H1 (cell line): Measurements from ENCODE around the gene BSN. TPM values are rescaled to one million over a fixed set of nuclear protein-coding genes. Genes with fewer than 3 reads are reported as not detected.

Experiments used
- EP300 ChIP-seq, 2 experiments: IDR thresholded peaks; 1 replicate in 1 of 2; 2 replicates in 1 of 2; pipeline ENCODE4 v1.6.1; 2011 to 2012; ENCODE audit warnings: low read depth in 2 of 2, low read length in 2 of 2, mild to moderate bottlenecking in 2 of 2, borderline replicate concordance in 1 of 2, inconsistent platforms in 1 of 2, moderate library complexity in 1 of 2
- KDM5A ChIP-seq: fragments of 200-600 bp; IDR thresholded peaks from 2 replicates; pipeline ENCODE4 v1.7.1; 2012; ENCODE audit warnings: mild to moderate bottlenecking, low read length, inconsistent platforms, mixed read lengths
- POLR2A ChIP-seq, 2 experiments: IDR thresholded peaks; 1 replicate in 1 of 2; 2 replicates in 1 of 2; pipeline ENCODE4 v1.6.1; 2011; ENCODE audit warnings: low read depth in 2 of 2, low read length in 2 of 2, mild to moderate bottlenecking in 2 of 2; ENCODE audit errors: control extremely low read depth in 1 of 2
- RAD21 ChIP-seq, 2 experiments: IDR thresholded peaks in 1 of 2; conservative IDR thresholded peaks in 1 of 2; 2 replicates each; pipeline ENCODE4 v1.6.1; 2011; ENCODE audit warnings: low read depth in 2 of 2, low read length in 2 of 2, improper control_type of control experiment in 1 of 2, inconsistent platforms in 1 of 2, mild to moderate bottlenecking in 1 of 2, moderate library complexity in 1 of 2
- RFX5 ChIP-seq: IDR thresholded peaks from 2 replicates; pipeline ENCODE4 v1.6.1; 2011; ENCODE audit warnings: low read depth, low read length, improper control_type of control experiment, borderline replicate concordance
- polyA plus RNA-seq, 7 experiments: library from polyadenylated mRNA; depleted of rRNA in 3 of 7; stranded (reverse) in 5 of 7; unstranded in 2 of 7; fragments of >200 nt in 5 of 7; fragments of 200-250 nt in 2 of 7; gene quantifications; 1 replicate in 5 of 7; 2 replicates in 1 of 7; 4 replicates in 1 of 7; pipeline versions ENCODE4 v1.2.1 to v1.2.3, GENCODE V29; 2011 to 2013; ENCODE audit warnings: missing spikeins in 2 of 7, mixed read lengths in 2 of 7
- total RNA-seq: library from RNA; stranded (reverse); fragmentation: NEBNext Ultra II Directional; extraction: Animal tissue kit (Norgen Biotek cat#: 25700); gene quantifications from 2 replicates; pipeline ENCODE4 v1.2.1, GENCODE V29; 2021
- TF ChIP-seq, protein P1 (sequence below): fragments of 300-600 bp; sonication (generic); IDR thresholded peaks from 2 replicates; pipeline ENCODE4 v1.7.1; 2012; ENCODE audit warnings: low read length, moderate library complexity, mild to moderate bottlenecking, inconsistent platforms; ENCODE audit not compliant: insufficient replicate concordance
- TF ChIP-seq, protein P2 (sequence below): IDR thresholded peaks from 2 replicates; pipeline ENCODE4 v1.6.1; 2012; ENCODE audit warnings: inconsistent platforms

Gene BSN
- total and polyA plus RNA-seq, 2 of the 8 experiments (the other 6 are each of a cell fraction or from before 2014, with no cell fraction given): 0.60 to 3.0 TPM

DNA sequence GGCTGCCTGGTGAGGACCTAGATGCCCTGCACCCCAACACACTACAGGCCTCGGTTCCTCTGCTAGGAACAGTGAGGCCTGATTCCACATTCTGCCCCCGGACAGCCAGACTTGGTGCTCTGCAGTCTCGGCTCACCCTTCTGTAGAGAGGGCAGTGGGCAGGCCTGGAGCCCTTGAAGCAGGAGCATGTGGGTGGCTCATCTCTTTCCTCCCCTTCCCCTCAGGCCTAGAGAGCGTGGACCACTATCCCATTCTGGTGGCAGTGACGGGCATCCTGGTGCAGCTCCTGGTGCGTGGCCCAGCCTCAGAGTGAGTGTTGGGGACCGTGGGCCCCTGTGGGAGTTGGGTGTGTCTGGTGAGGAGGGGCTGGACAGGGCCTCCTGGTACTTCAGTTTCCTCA lies 161.9 kb downstream of the BSN start (continued):
- TF ChIP-seq, protein P1, sequence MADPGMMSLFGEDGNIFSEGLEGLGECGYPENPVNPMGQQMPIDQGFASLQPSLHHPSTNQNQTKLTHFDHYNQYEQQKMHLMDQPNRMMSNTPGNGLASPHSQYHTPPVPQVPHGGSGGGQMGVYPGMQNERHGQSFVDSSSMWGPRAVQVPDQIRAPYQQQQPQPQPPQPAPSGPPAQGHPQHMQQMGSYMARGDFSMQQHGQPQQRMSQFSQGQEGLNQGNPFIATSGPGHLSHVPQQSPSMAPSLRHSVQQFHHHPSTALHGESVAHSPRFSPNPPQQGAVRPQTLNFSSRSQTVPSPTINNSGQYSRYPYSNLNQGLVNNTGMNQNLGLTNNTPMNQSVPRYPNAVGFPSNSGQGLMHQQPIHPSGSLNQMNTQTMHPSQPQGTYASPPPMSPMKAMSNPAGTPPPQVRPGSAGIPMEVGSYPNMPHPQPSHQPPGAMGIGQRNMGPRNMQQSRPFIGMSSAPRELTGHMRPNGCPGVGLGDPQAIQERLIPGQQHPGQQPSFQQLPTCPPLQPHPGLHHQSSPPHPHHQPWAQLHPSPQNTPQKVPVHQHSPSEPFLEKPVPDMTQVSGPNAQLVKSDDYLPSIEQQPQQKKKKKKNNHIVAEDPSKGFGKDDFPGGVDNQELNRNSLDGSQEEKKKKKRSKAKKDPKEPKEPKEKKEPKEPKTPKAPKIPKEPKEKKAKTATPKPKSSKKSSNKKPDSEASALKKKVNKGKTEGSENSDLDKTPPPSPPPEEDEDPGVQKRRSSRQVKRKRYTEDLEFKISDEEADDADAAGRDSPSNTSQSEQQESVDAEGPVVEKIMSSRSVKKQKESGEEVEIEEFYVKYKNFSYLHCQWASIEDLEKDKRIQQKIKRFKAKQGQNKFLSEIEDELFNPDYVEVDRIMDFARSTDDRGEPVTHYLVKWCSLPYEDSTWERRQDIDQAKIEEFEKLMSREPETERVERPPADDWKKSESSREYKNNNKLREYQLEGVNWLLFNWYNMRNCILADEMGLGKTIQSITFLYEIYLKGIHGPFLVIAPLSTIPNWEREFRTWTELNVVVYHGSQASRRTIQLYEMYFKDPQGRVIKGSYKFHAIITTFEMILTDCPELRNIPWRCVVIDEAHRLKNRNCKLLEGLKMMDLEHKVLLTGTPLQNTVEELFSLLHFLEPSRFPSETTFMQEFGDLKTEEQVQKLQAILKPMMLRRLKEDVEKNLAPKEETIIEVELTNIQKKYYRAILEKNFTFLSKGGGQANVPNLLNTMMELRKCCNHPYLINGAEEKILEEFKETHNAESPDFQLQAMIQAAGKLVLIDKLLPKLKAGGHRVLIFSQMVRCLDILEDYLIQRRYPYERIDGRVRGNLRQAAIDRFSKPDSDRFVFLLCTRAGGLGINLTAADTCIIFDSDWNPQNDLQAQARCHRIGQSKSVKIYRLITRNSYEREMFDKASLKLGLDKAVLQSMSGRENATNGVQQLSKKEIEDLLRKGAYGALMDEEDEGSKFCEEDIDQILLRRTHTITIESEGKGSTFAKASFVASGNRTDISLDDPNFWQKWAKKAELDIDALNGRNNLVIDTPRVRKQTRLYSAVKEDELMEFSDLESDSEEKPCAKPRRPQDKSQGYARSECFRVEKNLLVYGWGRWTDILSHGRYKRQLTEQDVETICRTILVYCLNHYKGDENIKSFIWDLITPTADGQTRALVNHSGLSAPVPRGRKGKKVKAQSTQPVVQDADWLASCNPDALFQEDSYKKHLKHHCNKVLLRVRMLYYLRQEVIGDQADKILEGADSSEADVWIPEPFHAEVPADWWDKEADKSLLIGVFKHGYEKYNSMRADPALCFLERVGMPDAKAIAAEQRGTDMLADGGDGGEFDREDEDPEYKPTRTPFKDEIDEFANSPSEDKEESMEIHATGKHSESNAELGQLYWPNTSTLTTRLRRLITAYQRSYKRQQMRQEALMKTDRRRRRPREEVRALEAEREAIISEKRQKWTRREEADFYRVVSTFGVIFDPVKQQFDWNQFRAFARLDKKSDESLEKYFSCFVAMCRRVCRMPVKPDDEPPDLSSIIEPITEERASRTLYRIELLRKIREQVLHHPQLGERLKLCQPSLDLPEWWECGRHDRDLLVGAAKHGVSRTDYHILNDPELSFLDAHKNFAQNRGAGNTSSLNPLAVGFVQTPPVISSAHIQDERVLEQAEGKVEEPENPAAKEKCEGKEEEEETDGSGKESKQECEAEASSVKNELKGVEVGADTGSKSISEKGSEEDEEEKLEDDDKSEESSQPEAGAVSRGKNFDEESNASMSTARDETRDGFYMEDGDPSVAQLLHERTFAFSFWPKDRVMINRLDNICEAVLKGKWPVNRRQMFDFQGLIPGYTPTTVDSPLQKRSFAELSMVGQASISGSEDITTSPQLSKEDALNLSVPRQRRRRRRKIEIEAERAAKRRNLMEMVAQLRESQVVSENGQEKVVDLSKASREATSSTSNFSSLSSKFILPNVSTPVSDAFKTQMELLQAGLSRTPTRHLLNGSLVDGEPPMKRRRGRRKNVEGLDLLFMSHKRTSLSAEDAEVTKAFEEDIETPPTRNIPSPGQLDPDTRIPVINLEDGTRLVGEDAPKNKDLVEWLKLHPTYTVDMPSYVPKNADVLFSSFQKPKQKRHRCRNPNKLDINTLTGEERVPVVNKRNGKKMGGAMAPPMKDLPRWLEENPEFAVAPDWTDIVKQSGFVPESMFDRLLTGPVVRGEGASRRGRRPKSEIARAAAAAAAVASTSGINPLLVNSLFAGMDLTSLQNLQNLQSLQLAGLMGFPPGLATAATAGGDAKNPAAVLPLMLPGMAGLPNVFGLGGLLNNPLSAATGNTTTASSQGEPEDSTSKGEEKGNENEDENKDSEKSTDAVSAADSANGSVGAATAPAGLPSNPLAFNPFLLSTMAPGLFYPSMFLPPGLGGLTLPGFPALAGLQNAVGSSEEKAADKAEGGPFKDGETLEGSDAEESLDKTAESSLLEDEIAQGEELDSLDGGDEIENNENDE: no peak
- TF ChIP-seq EP300 (IDR thresholded peaks at IDR 0.05; ENCODE audit: borderline replicate concordance in 1 of 2, low read depth in 2 of 2, low read length in 2 of 2) (no peak), KDM5A (no peak), POLR2A (IDR thresholded peaks at IDR 0.05; ENCODE audit: control extremely low read depth in 1 of 2, low read depth in 2 of 2, low read length in 2 of 2) (no peak), RFX5 (no peak), RAD21 (IDR thresholded peaks at IDR 0.05 in 1 of 2, conservative IDR thresholded peaks at IDR 0.05 in 1 of 2; ENCODE audit: low read depth in 2 of 2, low read length in 2 of 2) (no peak)
- TF ChIP-seq, protein P2, sequence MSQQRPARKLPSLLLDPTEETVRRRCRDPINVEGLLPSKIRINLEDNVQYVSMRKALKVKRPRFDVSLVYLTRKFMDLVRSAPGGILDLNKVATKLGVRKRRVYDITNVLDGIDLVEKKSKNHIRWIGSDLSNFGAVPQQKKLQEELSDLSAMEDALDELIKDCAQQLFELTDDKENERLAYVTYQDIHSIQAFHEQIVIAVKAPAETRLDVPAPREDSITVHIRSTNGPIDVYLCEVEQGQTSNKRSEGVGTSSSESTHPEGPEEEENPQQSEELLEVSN: no peak
- TF ChIP-seq, all 59 proteins: peak for 0
